Endothelial cell (in vitro differentiated cells): ENCODE data around the gene LPP. TPM values are rescaled to one million over a fixed set of nuclear protein-coding genes. Genes with fewer than 3 reads are reported as not detected.

Source experiments
- DNase-seq: peaks from one replicate; pipeline ENCODE4 v3.0.0; 2021; ENCODE audit warnings: low spot score
- H3K27ac Mint-ChIP-seq: one replicate; pipeline ENCODE4 v1.8.0; 2021; ENCODE audit warnings: mixed read lengths, inconsistent platforms; ENCODE audit not compliant: unreplicated experiment
- H3K27me3 Mint-ChIP-seq: one replicate; pipeline ENCODE4 v1.8.0; 2021; ENCODE audit warnings: mild to moderate bottlenecking, moderate library complexity, mixed read lengths, inconsistent platforms; ENCODE audit not compliant: unreplicated experiment
- H3K36me3 Mint-ChIP-seq: one replicate; pipeline ENCODE4 v1.8.0; 2021; ENCODE audit warnings: mild to moderate bottlenecking, low read depth, mixed read lengths, inconsistent platforms; ENCODE audit not compliant: unreplicated experiment
- H3K4me1 Mint-ChIP-seq: one replicate; pipeline ENCODE4 v1.8.0; 2021; ENCODE audit warnings: mild to moderate bottlenecking, mixed read lengths, inconsistent platforms; ENCODE audit not compliant: unreplicated experiment
- H3K4me3 Mint-ChIP-seq: one replicate; pipeline ENCODE4 v1.8.0; 2021; ENCODE audit warnings: mild to moderate bottlenecking, mixed read lengths, inconsistent platforms; ENCODE audit not compliant: unreplicated experiment
- H3K9me3 Mint-ChIP-seq: one replicate; pipeline ENCODE4 v1.8.0; 2021; ENCODE audit warnings: mixed read lengths, inconsistent platforms; ENCODE audit not compliant: unreplicated experiment
- CTCF ChIP-seq: fragments of 200-600 bp; sonication (generic); IDR thresholded peaks from one replicate; pipeline ENCODE4 v1.5.0; 2021; ENCODE audit warnings: antibody characterized with exemption; ENCODE audit not compliant: unreplicated experiment
- total RNA-seq: library from RNA; stranded (reverse); fragmentation: NEBNext Ultra II Directional; extraction: Animal tissue kit (Norgen Biotek cat#: 25700); gene quantifications from one replicate; pipeline ENCODE4 v1.2.1, GENCODE V29; 2021; ENCODE audit not compliant: unreplicated experiment

The LPP gene
- total RNA-seq, 1 donor from 2014 or later: 181 TPM

- H3K36me3 Mint-ChIP-seq: no peaks in the 10 kb centered on the region
- H3K27me3 Mint-ChIP-seq: no peaks in the 10 kb centered on the region
- DNase-seq: no peak
- H3K4me3 Mint-ChIP-seq: no peak overlapping the region
- no peaks in the 10 kb centered on the region for H3K9me3 Mint-ChIP-seq
- H3K4me1 Mint-ChIP-seq: no peaks in the 10 kb centered on the region
- no peak for TF ChIP-seq CTCF
- H3K27ac Mint-ChIP-seq: no peak overlapping the region
These were observed 178.1 kb downstream of the LPP start for GRCh38 chr3:188332085-188332484.

- Mint-ChIP-seq H3K27me3 (no peaks in the 10 kb centered on the region), H3K4me1 (peaks cover 20% of the 10 kb centered on the region), H3K9me3 (no peaks in the 10 kb centered on the region), H3K4me3 (no peak overlapping the region), H3K27ac (no peak overlapping the region), H3K36me3 (no peaks in the 10 kb centered on the region)
- no peak for TF ChIP-seq CTCF
- no peak for DNase-seq
These were observed 181.7 kb downstream of the LPP start for GRCh38 chr3:188335656-188336055.

GRCh38 chr3:188336178-188336577, 182.2 kb downstream of the LPP start:
- no peaks in the 10 kb centered on the region for H3K9me3 Mint-ChIP-seq
- peaks cover 24% of the 10 kb centered on the region for H3K4me1 Mint-ChIP-seq
- no peak overlapping the region for H3K4me3 Mint-ChIP-seq
- TF ChIP-seq CTCF: no peak
- H3K27me3 Mint-ChIP-seq: no peaks in the 10 kb centered on the region
- no peaks in the 10 kb centered on the region for H3K36me3 Mint-ChIP-seq
- no peak overlapping the region for H3K27ac Mint-ChIP-seq
- no peak for DNase-seq

GRCh38 chr3:188337232-188337631, 183.3 kb downstream of the LPP start:
- no peak for DNase-seq
- H3K4me1 Mint-ChIP-seq: peaks cover 28% of the 10 kb centered on the region
- TF ChIP-seq CTCF: no peak

GRCh38 chr3:188338086-188338485, 184.1 kb downstream of the LPP start:
- DNase-seq: no peak
- no peak overlapping the region for H3K27ac Mint-ChIP-seq
- no peak for TF ChIP-seq CTCF
- H3K27me3 Mint-ChIP-seq: no peaks in the 10 kb centered on the region
- H3K9me3 Mint-ChIP-seq: no peaks in the 10 kb centered on the region
- H3K36me3 Mint-ChIP-seq: no peaks in the 10 kb centered on the region
- no peak overlapping the region for H3K4me3 Mint-ChIP-seq
- peaks cover 28% of the 10 kb centered on the region for H3K4me1 Mint-ChIP-seq

More at GRCh38 chr3:188337232-188337631, 183.3 kb downstream of the LPP start:
- no peak overlapping the region for H3K4me3 Mint-ChIP-seq
- H3K9me3 Mint-ChIP-seq: no peaks in the 10 kb centered on the region
- H3K27me3 Mint-ChIP-seq: no peaks in the 10 kb centered on the region
- H3K36me3 Mint-ChIP-seq: no peaks in the 10 kb centered on the region
- no peak overlapping the region for H3K27ac Mint-ChIP-seq
